GM18867 (cell line): Measurements from ENCODE around the gene PRR15.
"Not testable (repeated sequence)": the region's sequence is repeated elsewhere in the genome, so short reads cannot be mapped to it uniquely, and the experiment has no call there.

ENCODE experiments used
- ATAC-seq: cut with Tn5 transposase; IDR thresholded peaks from one replicate; pipeline ENCODE4 v1.9.1; 2021; ENCODE audit warnings: mild to moderate bottlenecking, moderate library complexity; ENCODE audit not compliant: unreplicated experiment

The PRR15 gene

GRCh38 chr7:29563590-29564495 is at the start of gene PRR15:
Gene PRR15, plus strand, starts transcription at chr7:29563835. Its CDS starts 2,495 bp downstream, at chr7:29566330.
- ATAC-seq: no peak

GRCh38 chr7:29516491-29516890 is 47.1 kb upstream of the PRR15 start:
- no peak for ATAC-seq

- no peak for ATAC-seq
These were observed 45.0 kb upstream of the PRR15 start for GRCh38 chr7:29518616-29519015.

- ATAC-seq: no peak
These were observed 39.9 kb upstream of the PRR15 start for GRCh38 chr7:29523728-29524127.

- ATAC-seq: no peak
These were observed 36.0 kb upstream of the PRR15 start for GRCh38 chr7:29527505-29528108.

- not testable (repeated sequence) for ATAC-seq
These were observed 35.1 kb upstream of the PRR15 start for GRCh38 chr7:29528526-29528925.

- ATAC-seq: no peak
These were observed 25.2 kb upstream of the PRR15 start for GRCh38 chr7:29538389-29538788.

- no peak for ATAC-seq
These were observed 24.2 kb upstream of the PRR15 start for GRCh38 chr7:29539471-29539870.

- ATAC-seq: no peak
These were observed 16.2 kb upstream of the PRR15 start for GRCh38 chr7:29547421-29547820.

- no peak for ATAC-seq
These were observed 14.8 kb upstream of the PRR15 start for GRCh38 chr7:29548823-29549222.

GRCh38 chr7:29552392-29552791 is 11.2 kb upstream of the PRR15 start:
- no peak for ATAC-seq

GRCh38 chr7:29555061-29555460 is 8.6 kb upstream of the PRR15 start:
- ATAC-seq: no peak

GRCh38 chr7:29556405-29557195 is 7.0 kb upstream of the PRR15 start:
- no peak for ATAC-seq

- no peak for ATAC-seq
These were observed 5.7 kb upstream of the PRR15 start for GRCh38 chr7:29557954-29558353.

- no peak for ATAC-seq
These were observed 2.4 kb upstream of the PRR15 start for GRCh38 chr7:29561271-29561670.

GRCh38 chr7:29562307-29562706 is 1.3 kb upstream of the PRR15 start:
- no peak for ATAC-seq

GRCh38 chr7:29564496-29565223 is 1.0 kb downstream of the PRR15 start:
- ATAC-seq: no peak

- no peak for ATAC-seq
These were observed 1.6 kb downstream of the PRR15 start for GRCh38 chr7:29565224-29565630.

GRCh38 chr7:29565634-29565981 is 2.0 kb downstream of the PRR15 start:
- no peak for ATAC-seq

GRCh38 chr7:29565982-29566746 is 2.5 kb downstream of the PRR15 start:
- ATAC-seq: no peak
